Upper lobe of left lung (tissue), 4 donors: Measurements from ENCODE around the gene FBXW11.

ENCODE experiments used
- CTCF ChIP-seq, 6 experiments: fragments of 450-650 bp in 4 of 6; fragments of 200-600 bp in 2 of 6; sonication (generic) in 2 of 6; IDR thresholded peaks; one replicate each; pipeline ENCODE4 v1.5.1; 2016 to 2019; ENCODE audit warnings: antibody characterized with exemption in 6 of 6
- EP300 ChIP-seq, 4 donors: sonication (generic); formaldehyde crosslinking; IDR thresholded peaks; one replicate each; pipeline ENCODE4 v1.5.1; 2017; ENCODE audit warnings: antibody characterized with exemption in 4 of 4, control low read depth in 2 of 4
- POLR2A ChIP-seq, 4 donors: fragments of 450-650 bp; IDR thresholded peaks; one replicate each; pipeline ENCODE4 v1.5.1; 2016 to 2017; ENCODE audit warnings: antibody characterized with exemption in 4 of 4, mild to moderate bottlenecking in 2 of 4
- POLR2AphosphoS5 ChIP-seq, 2 donors: sonication (generic); formaldehyde crosslinking; IDR thresholded peaks; one replicate each; pipeline ENCODE4 v1.5.1; 2017; ENCODE audit warnings: antibody characterized with exemption in 2 of 2

- TF ChIP-seq CTCF (IDR thresholded peaks at IDR 0.05), result no peak
- TF ChIP-seq POLR2A (IDR thresholded peaks at IDR 0.05), result no peak
- no peak for TF ChIP-seq POLR2AphosphoS5 (IDR thresholded peaks at IDR 0.05)
- TF ChIP-seq EP300 (IDR thresholded peaks at IDR 0.05), result no peak
Measured at GRCh38 chr5:171839112-171839511, 167.3 kb downstream of the FBXW11 start.
